Measurements from ENCODE around the gene LRCH3. TPM values are rescaled to one million over a fixed set of nuclear protein-coding genes. Genes with fewer than 3 reads are reported as not detected.

The LRCH3 gene
- total and polyA plus RNA-seq, 11 donors, result 11.1 to 40.3 (median 24.0) TPM

- ATAC-seq, result no peak
- Histone ChIP-seq H3K4me3 (peak overlapping the region in 9 of 12 donors; percentile 68 to 95 (median 86)), H3K27me3 (no peaks in the 10 kb centered on the region), H3K4me1 (peaks cover 9 to 71% (median 42%) of the 10 kb centered on the region in 12 donors), H3K27ac (peak overlapping the region in 11 of 12 donors; percentile 95 to 99 (median 97)), H3K36me3 (peaks cover 0 to 9% (median 6%) of the 10 kb centered on the region in 9 donors), H3K9me3 (no peaks in the 10 kb centered on the region)
- TF ChIP-seq POLR2A (IDR thresholded peaks at IDR 0.05), result no peak
- TF ChIP-seq, protein P1, sequence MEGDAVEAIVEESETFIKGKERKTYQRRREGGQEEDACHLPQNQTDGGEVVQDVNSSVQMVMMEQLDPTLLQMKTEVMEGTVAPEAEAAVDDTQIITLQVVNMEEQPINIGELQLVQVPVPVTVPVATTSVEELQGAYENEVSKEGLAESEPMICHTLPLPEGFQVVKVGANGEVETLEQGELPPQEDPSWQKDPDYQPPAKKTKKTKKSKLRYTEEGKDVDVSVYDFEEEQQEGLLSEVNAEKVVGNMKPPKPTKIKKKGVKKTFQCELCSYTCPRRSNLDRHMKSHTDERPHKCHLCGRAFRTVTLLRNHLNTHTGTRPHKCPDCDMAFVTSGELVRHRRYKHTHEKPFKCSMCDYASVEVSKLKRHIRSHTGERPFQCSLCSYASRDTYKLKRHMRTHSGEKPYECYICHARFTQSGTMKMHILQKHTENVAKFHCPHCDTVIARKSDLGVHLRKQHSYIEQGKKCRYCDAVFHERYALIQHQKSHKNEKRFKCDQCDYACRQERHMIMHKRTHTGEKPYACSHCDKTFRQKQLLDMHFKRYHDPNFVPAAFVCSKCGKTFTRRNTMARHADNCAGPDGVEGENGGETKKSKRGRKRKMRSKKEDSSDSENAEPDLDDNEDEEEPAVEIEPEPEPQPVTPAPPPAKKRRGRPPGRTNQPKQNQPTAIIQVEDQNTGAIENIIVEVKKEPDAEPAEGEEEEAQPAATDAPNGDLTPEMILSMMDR (IDR thresholded peaks at IDR 0.05), result no peak
- intact Hi-C loops (cut with DNase I), result loop anchor here in 2 of 10 donors (5.0 kb wide), 2 partner anchors 35 to 40 kb away; no protein-coding TSS in a partner anchor
- 73 to 86% (median 77%) methylated on average over 5 of the region's 5 CpGs for WGBS, 4 donors
- DNase-seq, result no peak
Measured at GRCh38 chr3:197752107-197752506, 38.9 kb upstream of the LRCH3 start.

DNA sequence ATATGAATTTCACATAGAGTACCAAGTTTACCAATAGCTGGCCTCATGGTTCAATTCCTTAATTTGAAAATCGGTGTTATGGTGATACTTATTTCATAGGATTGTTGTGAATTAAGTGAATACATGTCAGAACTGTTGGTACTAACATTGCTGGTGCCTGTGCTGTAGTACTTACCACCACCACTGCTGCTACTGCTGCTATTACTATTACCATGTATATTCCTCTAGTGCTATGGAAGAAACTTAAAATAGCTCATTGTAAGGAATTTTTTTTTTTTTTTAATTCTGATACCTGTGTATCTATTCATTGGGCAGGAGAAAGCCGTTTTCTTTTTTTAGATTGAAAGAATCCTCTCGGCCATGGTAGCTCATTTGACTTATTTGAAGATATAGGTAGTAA lies 37.8 kb upstream of the LRCH3 start:
- TF ChIP-seq, protein P1 (IDR thresholded peaks at IDR 0.05), result peak in 3 of 12 donors; percentile 13 to 29 (median 18)
- no peak for TF ChIP-seq POLR2A (IDR thresholded peaks at IDR 0.05)
- Histone ChIP-seq H3K9me3 (no peaks in the 10 kb centered on the region), H3K4me3 (no peak overlapping the region), H3K27ac (peak overlapping the region in 2 of 12 donors; percentile 13 to 98), H3K4me1 (peaks cover 7 to 68% (median 38%) of the 10 kb centered on the region in 12 donors), H3K36me3 (peaks cover 0 to 21% (median 17%) of the 10 kb centered on the region in 9 donors), H3K27me3 (no peaks in the 10 kb centered on the region)
- no peak for ATAC-seq
- DNase-seq, result no peak
- WGBS, 4 donors, result 78 to 84% (median 80%) methylated on average over 3 of the region's 3 CpGs
- intact Hi-C loops (cut with DNase I), result loop anchor here in 2 of 10 donors (5.0 kb wide), 2 partner anchors 34 to 41 kb away; no protein-coding TSS in a partner anchor

GRCh38 chr3:197756704-197757103 lies 34.4 kb upstream of the LRCH3 start:
- TF ChIP-seq POLR2A (IDR thresholded peaks at IDR 0.05), result no peak
- TF ChIP-seq, protein P1 (IDR thresholded peaks at IDR 0.05), result no peak
- no peak overlapping the region for H3K4me3 ChIP-seq
- no peaks in the 10 kb centered on the region for H3K27me3 ChIP-seq
- intact Hi-C loops (cut with DNase I), result no loop called here
- WGBS, 4 donors, result 80 to 91% (median 84%) methylated on average over 3 of the region's 3 CpGs
- peak overlapping the region in 3 of 12 donors; percentile 1 to 44 (median 12) for H3K27ac ChIP-seq
- DNase-seq (no peak), ATAC-seq (peak in 1 of 4 donors; percentile 8)
- H3K4me1 ChIP-seq, result peaks cover 3 to 49% (median 29%) of the 10 kb centered on the region in 12 donors
- peaks cover 0 to 47% (median 32%) of the 10 kb centered on the region in 9 donors for H3K36me3 ChIP-seq
- no peaks in the 10 kb centered on the region for H3K9me3 ChIP-seq

DNA sequence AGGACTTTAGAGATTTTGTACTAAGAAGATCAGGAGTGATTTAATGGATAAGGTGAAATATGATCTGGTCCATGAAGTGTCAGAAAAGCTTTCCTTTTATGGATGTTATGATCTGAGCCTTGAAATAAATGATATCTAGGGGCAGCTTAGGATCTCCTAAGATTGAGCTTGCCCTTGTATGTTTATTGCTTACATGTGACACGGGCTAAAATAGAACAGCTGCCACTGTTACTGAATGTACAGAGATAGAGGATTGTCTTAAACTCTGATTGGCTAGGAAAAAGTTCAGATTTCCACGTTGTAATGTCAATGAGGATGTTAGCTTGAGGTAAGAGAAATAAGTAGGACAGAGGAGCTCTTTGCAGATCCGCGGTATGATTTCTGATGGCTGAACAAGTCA lies 32.5 kb upstream of the LRCH3 start:
- intact Hi-C loops (cut with DNase I), result no loop called here
- no peak for TF ChIP-seq POLR2A (IDR thresholded peaks at IDR 0.05)
- TF ChIP-seq, protein P1 (IDR thresholded peaks at IDR 0.05), result no peak
- peak; percentile 64 to 88 (median 77) for ATAC-seq

More for the DNA sequence above, 32.5 kb upstream of the LRCH3 start:
- Histone ChIP-seq H3K4me3 (no peak overlapping the region), H3K27ac (peak overlapping the region in 7 of 12 donors; percentile 0 to 67 (median 31)), H3K36me3 (peaks cover 0 to 65% (median 50%) of the 10 kb centered on the region in 9 donors), H3K9me3 (no peaks in the 10 kb centered on the region), H3K27me3 (no peaks in the 10 kb centered on the region), H3K4me1 (peaks cover 0 to 31% (median 14%) of the 10 kb centered on the region in 12 donors)
- 61 to 75% (median 71%) methylated on average over 4 of the region's 4 CpGs for WGBS, 4 donors
- no peak for DNase-seq

Data from heart left ventricle (tissue), 16 donors.